ENCODE results near the gene CRIP1.

- no peak for TF ChIP-seq CTCF (IDR thresholded peaks at IDR 0.05; ENCODE audit: low read length)
- no peak for TF ChIP-seq EZH2 (IDR thresholded peaks at IDR 0.05; ENCODE audit: borderline replicate concordance, low read length)
These were observed 8.7 kb downstream of the CRIP1 start for GRCh38 chr14:105495101-105495989.
